Effector memory CD4-positive, alpha-beta T cell (primary cell): ENCODE data around the gene SDHAF2.

Source experiments
- DNase-seq, 3 donors: peaks; one replicate each; pipeline ENCODE4 v3.0.0-alpha.2; 2020
- H3K27ac ChIP-seq: 2 replicates; pipeline ENCODE4 v1.7.0; 2013; ENCODE audit warnings: mild to moderate bottlenecking, low read length, moderate library complexity; ENCODE audit not compliant: insufficient read depth, poor library complexity, severe bottlenecking
- H3K27me3 ChIP-seq: replicated peaks from 2 replicates; pipeline ENCODE4 v1.7.0; 2013; ENCODE audit warnings: mild to moderate bottlenecking, low read length; ENCODE audit not compliant: insufficient read depth, control insufficient read depth, poor library complexity, severe bottlenecking
- H3K36me3 ChIP-seq: 2 replicates; pipeline ENCODE4 v1.7.0; 2013; ENCODE audit warnings: mild to moderate bottlenecking, low read length, moderate library complexity; ENCODE audit not compliant: control insufficient read depth, insufficient read depth
- H3K4me1 ChIP-seq: 2 replicates; pipeline ENCODE4 v1.7.0; 2013; ENCODE audit warnings: low read length, mild to moderate bottlenecking; ENCODE audit not compliant: control insufficient read depth, insufficient read depth, poor library complexity, severe bottlenecking
- H3K4me3 ChIP-seq: 2 replicates; pipeline ENCODE4 v1.7.0; 2013; ENCODE audit warnings: low read length, low read depth, mild to moderate bottlenecking; ENCODE audit not compliant: insufficient read depth, poor library complexity, severe bottlenecking
- H3K9me3 ChIP-seq: 2 replicates; pipeline ENCODE4 v1.7.0; 2013; ENCODE audit warnings: mild to moderate bottlenecking, low read length, moderate library complexity; ENCODE audit not compliant: control insufficient read depth

Gene SDHAF2

GRCh38 chr11:61481806-61482205 lies 51.9 kb downstream of the SDHAF2 start:
- Histone ChIP-seq H3K4me1 (peaks cover 6% of the 10 kb centered on the region), H3K27ac (no peak overlapping the region), H3K36me3 (no peaks in the 10 kb centered on the region), H3K27me3 (no peaks in the 10 kb centered on the region), H3K4me3 (no peak overlapping the region), H3K9me3 (no peaks in the 10 kb centered on the region)
- no peak for DNase-seq

- Histone ChIP-seq H3K27ac (no peak overlapping the region), H3K4me3 (no peak overlapping the region)
Measured at GRCh38 chr11:61482513-61482912, 52.6 kb downstream of the SDHAF2 start.

GRCh38 chr11:61484541-61484940 lies 54.6 kb downstream of the SDHAF2 start:
- no peaks in the 10 kb centered on the region for H3K36me3 ChIP-seq
- DNase-seq = no peak
- H3K4me1 ChIP-seq = no peaks in the 10 kb centered on the region
- no peak overlapping the region for H3K27ac ChIP-seq
- H3K4me3 ChIP-seq = no peak overlapping the region
- no peaks in the 10 kb centered on the region for H3K27me3 ChIP-seq
- no peaks in the 10 kb centered on the region for H3K9me3 ChIP-seq

More at GRCh38 chr11:61482513-61482912, 52.6 kb downstream of the SDHAF2 start:
- no peak for DNase-seq
- Histone ChIP-seq H3K9me3 (no peaks in the 10 kb centered on the region), H3K4me1 (peaks cover 5% of the 10 kb centered on the region), H3K27me3 (no peaks in the 10 kb centered on the region), H3K36me3 (no peaks in the 10 kb centered on the region)

- Histone ChIP-seq H3K27ac (no peak overlapping the region), H3K9me3 (no peaks in the 10 kb centered on the region), H3K36me3 (no peaks in the 10 kb centered on the region), H3K4me3 (no peak overlapping the region), H3K27me3 (no peaks in the 10 kb centered on the region), H3K4me1 (no peaks in the 10 kb centered on the region)
- DNase-seq = no peak
Measured at GRCh38 chr11:61485080-61485479, 55.2 kb downstream of the SDHAF2 start.

DNA sequence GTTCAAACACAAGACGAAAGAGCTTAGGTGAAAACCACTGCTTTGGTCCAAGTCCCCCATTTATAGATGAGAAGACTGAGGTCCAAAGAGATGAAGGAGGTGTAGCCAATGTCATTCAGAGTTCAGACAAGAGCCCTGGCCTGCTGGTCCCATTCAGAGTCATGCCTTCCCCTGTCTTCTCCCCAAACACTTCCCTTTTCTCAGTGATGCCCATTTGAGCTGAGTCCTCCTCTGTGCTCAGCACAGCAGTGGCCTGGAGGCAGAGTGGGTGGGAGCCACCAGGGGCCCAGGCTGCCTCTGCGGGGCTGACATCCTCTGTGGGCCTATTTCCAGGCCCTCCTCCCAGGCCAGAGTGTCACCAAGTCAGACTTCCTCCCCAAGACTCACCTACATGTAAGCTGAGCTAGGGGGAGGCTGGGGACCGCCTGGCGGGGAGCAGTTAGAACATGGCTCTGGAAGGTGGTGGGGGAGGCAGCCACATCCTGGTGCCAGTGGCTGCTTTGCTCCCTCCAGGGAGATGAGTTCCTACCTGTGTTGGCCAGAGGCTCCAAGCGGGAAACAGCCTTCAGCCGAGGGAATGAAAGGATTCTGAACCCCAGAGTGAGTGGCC lies 56.2 kb downstream of the SDHAF2 start:
- no peaks in the 10 kb centered on the region for H3K4me1 ChIP-seq
- no peaks in the 10 kb centered on the region for H3K36me3 ChIP-seq
- no peak overlapping the region for H3K27ac ChIP-seq
- no peak for DNase-seq
- no peaks in the 10 kb centered on the region for H3K9me3 ChIP-seq
- H3K27me3 ChIP-seq = no peaks in the 10 kb centered on the region
- H3K4me3 ChIP-seq = no peak overlapping the region

- no peaks in the 10 kb centered on the region for H3K4me1 ChIP-seq
- no peak overlapping the region for H3K4me3 ChIP-seq
Measured at GRCh38 chr11:61486779-61487178, 56.9 kb downstream of the SDHAF2 start.

GRCh38 chr11:61487342-61488025 lies 57.6 kb downstream of the SDHAF2 start:
- H3K9me3 ChIP-seq = no peaks in the 10 kb centered on the region
- no peaks in the 10 kb centered on the region for H3K27me3 ChIP-seq
- no peak overlapping the region for H3K27ac ChIP-seq
- no peak for DNase-seq
- no peaks in the 10 kb centered on the region for H3K36me3 ChIP-seq
- H3K4me1 ChIP-seq = no peaks in the 10 kb centered on the region
- H3K4me3 ChIP-seq = no peak overlapping the region

More at GRCh38 chr11:61486779-61487178, 56.9 kb downstream of the SDHAF2 start:
- Histone ChIP-seq H3K27ac (no peak overlapping the region), H3K27me3 (no peaks in the 10 kb centered on the region), H3K9me3 (no peaks in the 10 kb centered on the region), H3K36me3 (no peaks in the 10 kb centered on the region)
- no peak for DNase-seq

- H3K4me1 ChIP-seq = no peaks in the 10 kb centered on the region
- no peaks in the 10 kb centered on the region for H3K9me3 ChIP-seq
- H3K27me3 ChIP-seq = no peaks in the 10 kb centered on the region
- DNase-seq = no peak
- H3K36me3 ChIP-seq = no peaks in the 10 kb centered on the region
- H3K4me3 ChIP-seq = no peak overlapping the region
- H3K27ac ChIP-seq = no peak overlapping the region
Measured at GRCh38 chr11:61488651-61489291, 58.8 kb downstream of the SDHAF2 start.

- no peak overlapping the region for H3K4me3 ChIP-seq
- no peaks in the 10 kb centered on the region for H3K27me3 ChIP-seq
- no peaks in the 10 kb centered on the region for H3K36me3 ChIP-seq
- H3K27ac ChIP-seq = no peak overlapping the region
- H3K9me3 ChIP-seq = no peaks in the 10 kb centered on the region
- DNase-seq = no peak
- H3K4me1 ChIP-seq = no peaks in the 10 kb centered on the region
Measured at GRCh38 chr11:61489833-61490721, 60.2 kb downstream of the SDHAF2 start.
